GM12878 (cell line): ENCODE measurements around the gene MRPL41. TPM values are rescaled to one million over a fixed set of nuclear protein-coding genes. Genes with fewer than 3 reads are reported as not detected.

Experiments used
- ATAC-seq: fragments of 200-7000 bp; cut with Tn5 transposase; 3 replicates; pipeline ENCODE4 v1.9.1; 2020; ENCODE audit warnings: mild to moderate bottlenecking, moderate library complexity
- BruUV-seq: library from RNA; stranded (reverse); fragments of 400-500 nt; replicated peaks from 2 replicates; lab custom pipeline; 2021; lab: Mats Ljungman, UMichigan
- CTCF ChIA-PET: fragments of 300-600 bp; sonication (Branson Sonifier 250); formaldehyde crosslinking; extraction: SDS; loops from one replicate; lab custom pipeline; 2021; ENCODE audit warnings: inconsistent platforms; lab: Yijun Ruan, JAX
- POLR2A ChIA-PET: fragments of 350-600 bp; formaldehyde crosslinking; extraction: SDS; loops from one replicate; lab custom pipeline; 2021; ENCODE audit warnings: inconsistent platforms; lab: Charles Lee
- RAD21 ChIA-PET: fragments of 300-600 bp; sonication (Branson Sonifier 250); formaldehyde crosslinking; loops from one replicate; lab custom pipeline; 2023; ENCODE audit warnings: antibody characterized with exemption; ENCODE audit not compliant: unreplicated experiment; lab: Charles Lee
- SMC1A ChIA-PET: fragments of 300-600 bp; sonication (Branson Sonifier 250); formaldehyde crosslinking; loops from one replicate; lab custom pipeline; 2023; ENCODE audit not compliant: unreplicated experiment, uncharacterized antibody; lab: Charles Lee
- DNase-seq: peaks from one replicate; pipeline ENCODE4 v3.0.0-alpha.2; 2011; ENCODE audit warnings: low read depth, low spot score
- FAIRE-seq: peaks from 3 replicates; lab custom pipeline; 2011; peaks lifted over from hg19 to GRCh38; lab: Jason Lieb, UNC
- H2AFZ ChIP-seq: 2 replicates; pipeline ENCODE4 v1.6.0; 2011; ENCODE audit warnings: low read depth, low read length, control low read depth; ENCODE audit not compliant: control insufficient read depth
- H3K27ac ChIP-seq: 2 replicates; pipeline ENCODE4 v1.5.1; 2011; ENCODE audit warnings: control low read depth; ENCODE audit not compliant: control insufficient read depth, insufficient read depth
- H3K27me3 ChIP-seq, 2 experiments: replicated peaks in 1 of 2; 2 replicates each; pipeline versions ENCODE4 v1.6.0 to v1.6.1; 2011; ENCODE audit warnings: low read length in 1 of 2; ENCODE audit not compliant: control insufficient read depth in 2 of 2, insufficient read depth in 2 of 2
- H3K36me3 ChIP-seq, 2 experiments: 2 replicates each; pipeline ENCODE4 v1.5.1; 2011; ENCODE audit warnings: low read length in 1 of 2; ENCODE audit not compliant: control insufficient read depth in 2 of 2, insufficient read depth in 2 of 2
- H3K4me1 ChIP-seq: 2 replicates; pipeline ENCODE4 v1.6.1; 2011; ENCODE audit warnings: mild to moderate bottlenecking, low read length, moderate library complexity, mixed read lengths; ENCODE audit not compliant: control insufficient read depth, insufficient read depth
- H3K4me2 ChIP-seq: 2 replicates; pipeline ENCODE4 v1.6.0; 2011; ENCODE audit warnings: control low read depth; ENCODE audit not compliant: control insufficient read depth, insufficient read depth
- H3K4me3 ChIP-seq: fragments of 200-600 bp; sonication (generic); 2 replicates; pipeline ENCODE4 v1.5.1; 2016
- H3K79me2 ChIP-seq: 2 replicates; pipeline ENCODE4 v1.6.0; 2011; ENCODE audit warnings: low read length; ENCODE audit not compliant: control insufficient read depth, insufficient read depth
- H3K9ac ChIP-seq: 2 replicates; pipeline ENCODE4 v1.8.0; 2011; ENCODE audit warnings: low read length, control low read depth, mixed read lengths; ENCODE audit not compliant: control insufficient read depth, insufficient read depth
- H3K9me3 ChIP-seq: replicated peaks from 3 replicates; pipeline ENCODE4 v1.5.1; 2011; ENCODE audit warnings: mild to moderate bottlenecking, low read length; ENCODE audit not compliant: control insufficient read depth, insufficient read depth
- H4K20me1 ChIP-seq: 2 replicates; pipeline ENCODE4 v1.6.0; 2011; ENCODE audit not compliant: control insufficient read depth, insufficient read depth
- CBX5 ChIP-seq: sonication (generic); IDR thresholded peaks from 2 replicates; pipeline ENCODE4 v1.6.1; 2016; ENCODE audit warnings: low read depth, moderate library complexity, mild to moderate bottlenecking, inconsistent platforms
- E2F8 ChIP-seq: fragments of 450-650 bp; IDR thresholded peaks from 2 replicates; pipeline ENCODE4 v1.6.1; 2018; ENCODE audit warnings: mild to moderate bottlenecking, low read depth, moderate library complexity; ENCODE audit not compliant: partially characterized antibody
- EED ChIP-seq: sonication (generic); IDR thresholded peaks from 2 replicates; pipeline ENCODE4 v1.6.1; 2016; ENCODE audit warnings: antibody characterized with exemption, low read depth
- EGR1 ChIP-seq, 2 experiments: IDR thresholded peaks; 1 replicate in 1 of 2; 2 replicates in 1 of 2; pipeline ENCODE4 v1.6.1; 2011 to 2012; ENCODE audit warnings: low read depth in 2 of 2, low read length in 2 of 2, borderline replicate concordance in 1 of 2, mild to moderate bottlenecking in 1 of 2, moderate library complexity in 1 of 2
- IKZF1 ChIP-seq: fragments of 450-650 bp; conservative IDR thresholded peaks from 2 replicates; pipeline ENCODE4 v1.6.1; 2017; ENCODE audit warnings: antibody characterized with exemption, mild to moderate bottlenecking
- JUNB ChIP-seq: IDR thresholded peaks from 2 replicates; pipeline ENCODE4 v1.6.1; 2016; ENCODE audit warnings: antibody characterized with exemption, mild to moderate bottlenecking
- LARP7 ChIP-seq: fragments of 450-650 bp; IDR thresholded peaks from 2 replicates; pipeline ENCODE4 v1.6.1; 2017; ENCODE audit warnings: mild to moderate bottlenecking
- NFYA ChIP-seq: IDR thresholded peaks from 2 replicates; pipeline ENCODE4 v1.6.1; 2011; ENCODE audit warnings: low read depth, mild to moderate bottlenecking, low read length, improper control_type of control experiment, borderline replicate concordance
- NR2C1 ChIP-seq: fragments of 450-650 bp; IDR thresholded peaks from 2 replicates; pipeline ENCODE4 v1.6.1; 2017; ENCODE audit warnings: antibody characterized with exemption, mild to moderate bottlenecking, moderate library complexity
- POLR2A ChIP-seq: IDR thresholded peaks from 2 replicates; pipeline ENCODE4 v1.6.1; 2011; ENCODE audit warnings: low read depth, mild to moderate bottlenecking, low read length
- POLR2AphosphoS2 ChIP-seq: IDR thresholded peaks from 2 replicates; pipeline ENCODE4 v1.6.1; 2011; ENCODE audit warnings: low read depth, mild to moderate bottlenecking, low read length, improper control_type of control experiment, moderate library complexity
- POLR2AphosphoS5 ChIP-seq: IDR thresholded peaks from 2 replicates; pipeline ENCODE4 v1.6.1; 2011; ENCODE audit warnings: mild to moderate bottlenecking, low read length, inconsistent platforms
- SIX5 ChIP-seq: IDR thresholded peaks from 2 replicates; pipeline ENCODE4 v1.6.1; 2011; ENCODE audit warnings: mild to moderate bottlenecking, low read depth, low read length, moderate library complexity; ENCODE audit not compliant: severe bottlenecking
- STAT1 ChIP-seq: fragments of 450-650 bp; conservative IDR thresholded peaks from 2 replicates; pipeline ENCODE4 v1.6.1; 2014; ENCODE audit warnings: antibody characterized with exemption, mild to moderate bottlenecking
- ZNF622 ChIP-seq: fragments of 450-650 bp; IDR thresholded peaks from 2 replicates; pipeline ENCODE4 v1.6.1; 2017; ENCODE audit warnings: mild to moderate bottlenecking, inconsistent platforms
- ZSCAN29 ChIP-seq: fragments of 450-650 bp; IDR thresholded peaks from 2 replicates; pipeline ENCODE4 v1.6.1; 2017; ENCODE audit warnings: mild to moderate bottlenecking, moderate library complexity
- WGBS: methylation state at CpG from one replicate; pipeline ENCODE4 v1.1.6; 2016; ENCODE audit warnings: low lambda C conversion rate; ENCODE audit not compliant: insufficient replicate concordance, insufficient coverage; ENCODE audit errors: missing lambda C conversion rate; 5-methylcytosine and 5-hydroxymethylcytosine counted together
- in situ Hi-C: fragments of 300-500 bp; cut with MboI; formaldehyde crosslinking; loops from 9 replicates; pipeline ENCODE4 v1.14.3; 2018; ENCODE audit warnings: mixed read lengths
- intact Hi-C: fragments of 100-400 bp; cut with micrococcal nuclease; formaldehyde crosslinking; loops from one replicate; pipeline ENCODE4 v1.14.2; 2022; ENCODE audit not compliant: unreplicated experiment
- polyA plus RNA-seq, 11 experiments: library from polyadenylated mRNA; depleted of rRNA in 4 of 11; unstranded in 6 of 11; stranded (reverse) in 5 of 11; fragments of >200 nt; fragmentation: Nextera tagmentation in 4 of 11; fragmentation: Illumina TruSeq in 1 of 11; extraction: Ambion mirVana in 4 of 11; extraction: Trizol in 1 of 11; gene quantifications; 1 replicate in 1 of 11; 2 replicates in 10 of 11; pipeline versions ENCODE4 v1.2.1 to v1.2.3, GENCODE V29; 2011 to 2016; ENCODE audit warnings: inconsistent platforms in 2 of 11, missing spikeins in 2 of 11, low read depth in 1 of 11
- total RNA-seq, 4 experiments: library from RNA; depleted of rRNA in 3 of 4; stranded (reverse); fragments of >200 nt in 3 of 4; fragmentation: Illumina TruSeq in 1 of 4; extraction: Trizol in 1 of 4; gene quantifications; 2 replicates each; pipeline versions ENCODE4 v1.2.1 to v1.2.3, GENCODE V29; 2013 to 2021
- TF ChIP-seq, protein P1 (sequence below): fragments of 450-650 bp; IDR thresholded peaks from 2 replicates; pipeline ENCODE4 v1.6.1; 2017; ENCODE audit warnings: low read depth, mild to moderate bottlenecking, moderate library complexity

MRPL41 gene
- total and polyA plus RNA-seq, 10 of the 15 experiments (the other 5 are each of a cell fraction or from before 2014, with no cell fraction given): 1.3 to 116 (median 40.1) TPM

DNA sequence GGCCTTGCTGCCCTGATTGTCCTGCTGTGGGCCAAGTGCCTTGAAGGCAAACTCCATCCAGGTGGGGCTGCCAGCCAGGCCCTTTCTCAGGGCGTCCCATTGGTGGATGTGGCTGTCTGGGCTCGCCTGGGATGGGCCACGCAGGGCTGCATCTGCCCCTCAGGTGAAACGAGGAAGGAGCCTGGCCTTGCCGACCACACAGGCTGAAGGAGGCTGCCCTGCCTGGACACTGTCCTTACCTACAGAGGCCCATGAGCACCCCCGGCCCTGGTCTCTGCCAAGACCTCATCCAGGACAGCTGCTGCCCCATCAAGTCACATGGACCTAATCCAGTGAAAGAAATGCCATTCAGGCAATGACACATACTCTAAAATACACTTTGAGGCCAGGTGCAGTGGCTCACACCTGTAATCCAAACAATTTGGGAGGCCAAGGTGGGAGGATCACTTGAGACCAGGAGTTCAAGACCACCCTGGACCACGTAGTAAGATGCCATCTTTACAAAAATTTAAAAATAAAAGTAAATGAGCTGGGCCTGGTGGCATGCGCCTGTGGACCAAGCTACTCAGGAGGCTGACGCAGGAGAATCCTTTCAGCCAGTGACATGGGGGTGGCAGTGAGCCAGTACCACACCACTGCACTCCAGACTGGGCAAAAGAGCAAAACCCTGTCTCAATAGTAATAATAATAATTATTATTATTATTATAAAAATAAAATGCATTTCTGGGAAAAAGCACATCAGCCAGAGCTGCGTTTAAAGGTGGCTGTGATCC, 35.3 kb upstream of the MRPL41 start:
- ChIA-PET RAD21 (no interaction called here), POLR2A (no interaction called here), SMC1A (no interaction called here), CTCF (no interaction called here)
- no peaks in the 10 kb centered on the region for H3K9me3 ChIP-seq
- H3K27ac ChIP-seq: no peak overlapping the region
- no peak overlapping the region for H3K9ac ChIP-seq
- no peak overlapping the region for H3K4me2 ChIP-seq
- in situ Hi-C loops: no loop called here
- no peaks in the 10 kb centered on the region for H3K27me3 ChIP-seq
- DNase-seq (no peak), FAIRE-seq (no peak), ATAC-seq (no peak)
- WGBS: 43% methylated on average over 10 of the region's 10 CpGs
- TF ChIP-seq, protein P1, sequence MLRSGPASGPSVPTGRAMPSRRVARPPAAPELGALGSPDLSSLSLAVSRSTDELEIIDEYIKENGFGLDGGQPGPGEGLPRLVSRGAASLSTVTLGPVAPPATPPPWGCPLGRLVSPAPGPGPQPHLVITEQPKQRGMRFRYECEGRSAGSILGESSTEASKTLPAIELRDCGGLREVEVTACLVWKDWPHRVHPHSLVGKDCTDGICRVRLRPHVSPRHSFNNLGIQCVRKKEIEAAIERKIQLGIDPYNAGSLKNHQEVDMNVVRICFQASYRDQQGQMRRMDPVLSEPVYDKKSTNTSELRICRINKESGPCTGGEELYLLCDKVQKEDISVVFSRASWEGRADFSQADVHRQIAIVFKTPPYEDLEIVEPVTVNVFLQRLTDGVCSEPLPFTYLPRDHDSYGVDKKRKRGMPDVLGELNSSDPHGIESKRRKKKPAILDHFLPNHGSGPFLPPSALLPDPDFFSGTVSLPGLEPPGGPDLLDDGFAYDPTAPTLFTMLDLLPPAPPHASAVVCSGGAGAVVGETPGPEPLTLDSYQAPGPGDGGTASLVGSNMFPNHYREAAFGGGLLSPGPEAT: no peak
- TF ChIP-seq SIX5 (no peak), EGR1 (IDR thresholded peaks at IDR 0.05; ENCODE audit: borderline replicate concordance in 1 of 2, low read depth in 2 of 2, low read length in 2 of 2) (no peak), POLR2AphosphoS2 (no peak), EED (no peak), NR2C1 (no peak), ZSCAN29 (no peak), NFYA (no peak), CBX5 (no peak), IKZF1 (no peak), JUNB (no peak), POLR2AphosphoS5 (no peak), STAT1 (no peak), E2F8 (no peak), ZNF622 (no peak), POLR2A (no peak), LARP7 (no peak)
- no peak overlapping the region for H2AFZ ChIP-seq
- no peaks in the 10 kb centered on the region for H3K36me3 ChIP-seq
- no peak overlapping the region for H3K4me3 ChIP-seq
- BruUV-seq: no TSS peak
- H3K4me1 ChIP-seq: peaks cover 8% of the 10 kb centered on the region
- no peaks in the 10 kb centered on the region for H4K20me1 ChIP-seq
- no peaks in the 10 kb centered on the region for H3K79me2 ChIP-seq
- intact Hi-C loops: no loop called here
